HCT116 (cell line): ENCODE data around the gene SLC22A5.

ENCODE experiments used
- EGR1 ChIP-seq: IDR thresholded peaks from 2 replicates; pipeline ENCODE4 v1.6.1; 2012; ENCODE audit warnings: low read depth
- EZH2 ChIP-seq: fragments of 200-600 bp; sonication (generic); IDR thresholded peaks from 2 replicates; pipeline ENCODE4 v1.6.1; 2017; ENCODE audit warnings: antibody characterized with exemption, mixed run types
- POLR2A ChIP-seq: IDR thresholded peaks from 2 replicates; pipeline ENCODE4 v1.7.0; 2011; ENCODE audit warnings: borderline replicate concordance; ENCODE audit not compliant: insufficient read depth, insufficient read length; ENCODE audit errors: extremely low read depth
- POLR2AphosphoS5 ChIP-seq: IDR thresholded peaks from 2 replicates; pipeline ENCODE4 v1.6.1; 2011; ENCODE audit warnings: mild to moderate bottlenecking, low read depth, low read length, moderate library complexity
- RAD21 ChIP-seq: IDR thresholded peaks from 2 replicates; pipeline ENCODE4 v1.6.1; 2012; ENCODE audit warnings: low read depth, mild to moderate bottlenecking
- TF ChIP-seq, protein P1 (sequence below): IDR thresholded peaks from 2 replicates; pipeline ENCODE4 v1.6.1; 2012; ENCODE audit warnings: low read depth
- TF ChIP-seq, protein P2 (sequence below): IDR thresholded peaks from 2 replicates; pipeline ENCODE4 v1.6.1; 2012
- TF ChIP-seq, protein P3 (sequence below), 3 experiments: fragments of 200-600 bp in 1 of 3; sonication (generic) in 1 of 3; IDR thresholded peaks in 2 of 3; conservative IDR thresholded peaks in 1 of 3; 2 replicates each; pipeline ENCODE4 v1.5.1; 2012 to 2017; ENCODE audit warnings: low read depth in 2 of 3, low read length in 2 of 3, antibody characterized with exemption in 1 of 3, borderline replicate concordance in 1 of 3, control low read depth in 1 of 3, mild to moderate bottlenecking in 1 of 3, mixed read lengths in 1 of 3, mixed run types in 1 of 3, moderate library complexity in 1 of 3; ENCODE audit not compliant: insufficient read depth in 1 of 3

DNA sequence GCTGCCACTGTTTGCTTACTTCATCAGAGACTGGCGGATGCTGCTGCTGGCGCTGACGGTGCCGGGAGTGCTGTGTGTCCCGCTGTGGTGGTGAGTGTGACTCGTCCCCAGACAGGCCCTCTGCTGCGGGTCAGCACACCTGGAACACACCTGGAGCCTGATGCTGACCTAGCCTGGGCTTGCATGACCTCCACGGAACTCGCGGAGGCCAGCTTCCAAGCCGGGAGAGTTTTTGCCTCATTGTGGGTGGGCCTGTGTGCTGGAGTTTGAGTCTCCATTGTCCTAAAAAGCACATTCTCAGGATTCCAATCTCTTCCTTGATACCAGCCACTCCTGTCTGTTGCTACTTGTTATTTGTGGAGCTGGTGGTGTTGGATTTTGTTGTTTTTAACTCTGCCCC is 47.2 kb upstream of the SLC22A5 start:
- TF ChIP-seq EZH2 (no peak), POLR2A (no peak), POLR2AphosphoS5 (no peak), EGR1 (no peak), RAD21 (no peak)
- TF ChIP-seq, protein P1, sequence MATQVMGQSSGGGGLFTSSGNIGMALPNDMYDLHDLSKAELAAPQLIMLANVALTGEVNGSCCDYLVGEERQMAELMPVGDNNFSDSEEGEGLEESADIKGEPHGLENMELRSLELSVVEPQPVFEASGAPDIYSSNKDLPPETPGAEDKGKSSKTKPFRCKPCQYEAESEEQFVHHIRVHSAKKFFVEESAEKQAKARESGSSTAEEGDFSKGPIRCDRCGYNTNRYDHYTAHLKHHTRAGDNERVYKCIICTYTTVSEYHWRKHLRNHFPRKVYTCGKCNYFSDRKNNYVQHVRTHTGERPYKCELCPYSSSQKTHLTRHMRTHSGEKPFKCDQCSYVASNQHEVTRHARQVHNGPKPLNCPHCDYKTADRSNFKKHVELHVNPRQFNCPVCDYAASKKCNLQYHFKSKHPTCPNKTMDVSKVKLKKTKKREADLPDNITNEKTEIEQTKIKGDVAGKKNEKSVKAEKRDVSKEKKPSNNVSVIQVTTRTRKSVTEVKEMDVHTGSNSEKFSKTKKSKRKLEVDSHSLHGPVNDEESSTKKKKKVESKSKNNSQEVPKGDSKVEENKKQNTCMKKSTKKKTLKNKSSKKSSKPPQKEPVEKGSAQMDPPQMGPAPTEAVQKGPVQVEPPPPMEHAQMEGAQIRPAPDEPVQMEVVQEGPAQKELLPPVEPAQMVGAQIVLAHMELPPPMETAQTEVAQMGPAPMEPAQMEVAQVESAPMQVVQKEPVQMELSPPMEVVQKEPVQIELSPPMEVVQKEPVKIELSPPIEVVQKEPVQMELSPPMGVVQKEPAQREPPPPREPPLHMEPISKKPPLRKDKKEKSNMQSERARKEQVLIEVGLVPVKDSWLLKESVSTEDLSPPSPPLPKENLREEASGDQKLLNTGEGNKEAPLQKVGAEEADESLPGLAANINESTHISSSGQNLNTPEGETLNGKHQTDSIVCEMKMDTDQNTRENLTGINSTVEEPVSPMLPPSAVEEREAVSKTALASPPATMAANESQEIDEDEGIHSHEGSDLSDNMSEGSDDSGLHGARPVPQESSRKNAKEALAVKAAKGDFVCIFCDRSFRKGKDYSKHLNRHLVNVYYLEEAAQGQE = no peak
- TF ChIP-seq, protein P2, sequence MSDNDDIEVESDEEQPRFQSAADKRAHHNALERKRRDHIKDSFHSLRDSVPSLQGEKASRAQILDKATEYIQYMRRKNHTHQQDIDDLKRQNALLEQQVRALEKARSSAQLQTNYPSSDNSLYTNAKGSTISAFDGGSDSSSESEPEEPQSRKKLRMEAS = no peak
- TF ChIP-seq, protein P3, sequence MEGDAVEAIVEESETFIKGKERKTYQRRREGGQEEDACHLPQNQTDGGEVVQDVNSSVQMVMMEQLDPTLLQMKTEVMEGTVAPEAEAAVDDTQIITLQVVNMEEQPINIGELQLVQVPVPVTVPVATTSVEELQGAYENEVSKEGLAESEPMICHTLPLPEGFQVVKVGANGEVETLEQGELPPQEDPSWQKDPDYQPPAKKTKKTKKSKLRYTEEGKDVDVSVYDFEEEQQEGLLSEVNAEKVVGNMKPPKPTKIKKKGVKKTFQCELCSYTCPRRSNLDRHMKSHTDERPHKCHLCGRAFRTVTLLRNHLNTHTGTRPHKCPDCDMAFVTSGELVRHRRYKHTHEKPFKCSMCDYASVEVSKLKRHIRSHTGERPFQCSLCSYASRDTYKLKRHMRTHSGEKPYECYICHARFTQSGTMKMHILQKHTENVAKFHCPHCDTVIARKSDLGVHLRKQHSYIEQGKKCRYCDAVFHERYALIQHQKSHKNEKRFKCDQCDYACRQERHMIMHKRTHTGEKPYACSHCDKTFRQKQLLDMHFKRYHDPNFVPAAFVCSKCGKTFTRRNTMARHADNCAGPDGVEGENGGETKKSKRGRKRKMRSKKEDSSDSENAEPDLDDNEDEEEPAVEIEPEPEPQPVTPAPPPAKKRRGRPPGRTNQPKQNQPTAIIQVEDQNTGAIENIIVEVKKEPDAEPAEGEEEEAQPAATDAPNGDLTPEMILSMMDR (IDR thresholded peaks at IDR 0.05 in 2 of 3, conservative IDR thresholded peaks at IDR 0.05 in 1 of 3; ENCODE audit: borderline replicate concordance in 1 of 3, insufficient read depth in 1 of 3, low read depth in 2 of 3, low read length in 2 of 3) = no peak
